HEK293 (cell line): ENCODE results near the gene LRP8.

Source experiments
- CTCF ChIA-PET: fragments of 350-600 bp; formaldehyde crosslinking; extraction: SDS; loops from one replicate; lab custom pipeline; 2021; ENCODE audit warnings: antibody characterized with exemption; lab: Yijun Ruan, JAX
- POLR2A ChIA-PET: fragments of 300-600 bp; formaldehyde crosslinking; extraction: SDS; loops from one replicate; lab custom pipeline; 2020; ENCODE audit warnings: antibody characterized with exemption, inconsistent platforms; lab: Yijun Ruan, JAX
- H3K27ac ChIP-seq: fragments of 200-500 bp; sonication (Bioruptor generic); 2 replicates; pipeline ENCODE4 v1.5.1; 2014; ENCODE audit warnings: low read depth, low read length, control low read depth, inconsistent platforms; ENCODE audit errors: extremely low read depth
- H3K36me3 ChIP-seq, 2 experiments: fragments of 200-500 bp in 1 of 2; sonication (Bioruptor generic) in 1 of 2; 1 replicate in 1 of 2; 2 replicates in 1 of 2; pipeline ENCODE4 v1.5.1; 2014 to 2017; ENCODE audit warnings: inconsistent platforms in 2 of 2, low read length in 2 of 2; ENCODE audit not compliant: control insufficient read depth in 2 of 2, insufficient read depth in 1 of 2
- H3K4me1 ChIP-seq: fragments of 200-500 bp; sonication (Bioruptor generic); 2 replicates; pipeline ENCODE4 v1.5.1; 2014; ENCODE audit warnings: mild to moderate bottlenecking, low read length, inconsistent platforms; ENCODE audit not compliant: control insufficient read depth, insufficient read depth
- H3K4me3 ChIP-seq: 2 replicates; pipeline ENCODE4 v1.5.1; 2011; ENCODE audit warnings: low read depth, mild to moderate bottlenecking, control low read depth, low read length, moderate library complexity
- H3K9me3 ChIP-seq: fragments of 200-500 bp; sonication (Bioruptor generic); 2 replicates; pipeline ENCODE4 v1.5.1; 2014; ENCODE audit warnings: low read depth, low read length, inconsistent platforms; ENCODE audit not compliant: control insufficient read depth, insufficient read depth
- OVOL3 ChIP-seq: fragments of 450-650 bp; formaldehyde crosslinking; IDR thresholded peaks from 2 replicates; pipeline ENCODE4 v1.5.1; 2016; ENCODE audit warnings: missing biosample characterization, missing genetic modification characterization
- SCRT2 ChIP-seq: fragments of 450-650 bp; formaldehyde crosslinking; IDR thresholded peaks from 2 replicates; pipeline ENCODE4 v1.5.1; 2016; ENCODE audit warnings: missing biosample characterization, missing genetic modification characterization
- ZBTB1 ChIP-seq: fragments of 450-650 bp; formaldehyde crosslinking; IDR thresholded peaks from 2 replicates; pipeline ENCODE4 v1.5.1; 2016; ENCODE audit warnings: missing biosample characterization, missing genetic modification characterization
- ZNF112 ChIP-seq: fragments of 450-650 bp; formaldehyde crosslinking; IDR thresholded peaks from 2 replicates; pipeline ENCODE4 v1.5.0; 2017; ENCODE audit warnings: missing biosample characterization, missing genetic modification characterization
- ZNF138 ChIP-seq: fragments of 450-650 bp; formaldehyde crosslinking; IDR thresholded peaks from 2 replicates; pipeline ENCODE4 v1.5.1; 2016; ENCODE audit warnings: missing biosample characterization, missing genetic modification characterization, borderline replicate concordance
- ZNF155 ChIP-seq: fragments of 450-650 bp; formaldehyde crosslinking; IDR thresholded peaks from 2 replicates; pipeline ENCODE4 v1.5.1; 2016; ENCODE audit warnings: missing biosample characterization, missing genetic modification characterization
- ZNF19 ChIP-seq: fragments of 450-650 bp; formaldehyde crosslinking; IDR thresholded peaks from 2 replicates; pipeline ENCODE4; 2016; ENCODE audit warnings: missing biosample characterization, missing genetic modification characterization, low read depth
- ZNF37A ChIP-seq: fragments of 450-650 bp; IDR thresholded peaks from 2 replicates; pipeline ENCODE4 v1.5.1; 2018; ENCODE audit warnings: missing biosample characterization, missing genetic modification characterization
- ZNF530 ChIP-seq: fragments of 450-650 bp; formaldehyde crosslinking; IDR thresholded peaks from 2 replicates; pipeline ENCODE4 v1.5.1; 2016; ENCODE audit warnings: low read depth, missing biosample characterization, missing genetic modification characterization
- ZNF596 ChIP-seq: fragments of 450-650 bp; IDR thresholded peaks from 2 replicates; pipeline ENCODE4 v1.5.0; 2018; ENCODE audit warnings: missing biosample characterization, mild to moderate bottlenecking, missing genetic modification characterization, moderate library complexity
- TF ChIP-seq, protein P1 (sequence below): fragments of 450-650 bp; formaldehyde crosslinking; IDR thresholded peaks from 2 replicates; pipeline ENCODE4 v1.5.1; 2017; ENCODE audit warnings: missing biosample characterization, missing genetic modification characterization
- TF ChIP-seq, protein P2 (sequence below): fragments of 450-650 bp; formaldehyde crosslinking; IDR thresholded peaks from 2 replicates; pipeline ENCODE4 v1.5.1; 2016; ENCODE audit warnings: missing biosample characterization, missing genetic modification characterization, borderline replicate concordance

Gene LRP8

DNA sequence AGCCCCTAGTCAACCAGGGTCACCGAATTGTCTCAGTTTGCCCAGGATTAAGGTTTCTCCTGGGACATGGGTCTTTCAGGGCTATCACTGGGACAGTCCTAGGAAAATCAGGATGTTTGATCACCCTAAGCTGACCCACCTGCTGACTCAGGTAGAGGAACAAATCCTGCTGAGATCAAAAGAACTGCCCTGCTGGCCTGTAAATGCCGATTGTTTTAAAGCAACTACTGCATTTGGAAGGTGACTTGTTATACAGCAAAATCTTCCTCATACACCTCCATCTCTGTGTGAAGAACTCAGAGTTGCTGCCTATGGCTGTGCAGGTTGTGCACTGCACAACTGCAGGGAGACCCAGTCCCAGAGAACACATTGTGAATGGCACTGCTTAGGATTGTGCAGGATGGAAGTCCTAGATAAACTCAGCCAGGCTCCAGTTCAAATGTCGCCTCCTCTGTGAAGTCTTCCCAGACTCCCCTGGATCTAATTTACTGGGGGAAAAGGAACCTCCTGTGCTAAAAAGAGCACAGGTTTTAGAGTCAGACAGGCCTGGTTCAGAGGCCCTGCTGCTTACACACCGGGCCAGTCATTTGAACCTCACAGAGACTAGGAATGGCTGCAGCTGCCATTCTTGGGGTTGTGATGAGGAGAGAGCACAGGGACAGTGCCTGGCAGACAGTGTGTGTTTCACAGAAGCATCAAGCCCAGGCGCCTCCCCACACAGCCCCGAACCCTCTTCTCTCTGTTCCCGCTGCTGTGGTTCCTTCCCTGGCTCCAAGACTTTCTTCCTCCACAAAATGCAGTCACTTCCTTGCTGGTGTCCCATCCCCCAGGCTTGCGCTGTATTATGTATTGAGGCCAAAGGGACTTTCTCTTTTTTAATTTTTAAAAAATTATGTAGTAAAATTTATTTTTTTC lies 23.2 kb upstream of the LRP8 start:
- Histone ChIP-seq H3K4me1 (no peaks in the 10 kb centered on the region), H3K27ac (no peak overlapping the region), H3K9me3 (no peaks in the 10 kb centered on the region), H3K36me3 (no peaks in the 10 kb centered on the region), H3K4me3 (no peak overlapping the region)
- ChIA-PET CTCF (no interaction called here), POLR2A (no interaction called here)
- TF ChIP-seq ZNF37A (tag by site-specific recombination) (no peak), ZBTB1 (tag by site-specific recombination) (no peak), ZNF19 (tag by site-specific recombination) (no peak), OVOL3 (tag by site-specific recombination) (no peak), ZNF138 (tag by site-specific recombination) (no peak), ZNF530 (tag by site-specific recombination) (no peak), ZNF112 (tag by site-specific recombination) (no peak)
- TF ChIP-seq, protein P1, sequence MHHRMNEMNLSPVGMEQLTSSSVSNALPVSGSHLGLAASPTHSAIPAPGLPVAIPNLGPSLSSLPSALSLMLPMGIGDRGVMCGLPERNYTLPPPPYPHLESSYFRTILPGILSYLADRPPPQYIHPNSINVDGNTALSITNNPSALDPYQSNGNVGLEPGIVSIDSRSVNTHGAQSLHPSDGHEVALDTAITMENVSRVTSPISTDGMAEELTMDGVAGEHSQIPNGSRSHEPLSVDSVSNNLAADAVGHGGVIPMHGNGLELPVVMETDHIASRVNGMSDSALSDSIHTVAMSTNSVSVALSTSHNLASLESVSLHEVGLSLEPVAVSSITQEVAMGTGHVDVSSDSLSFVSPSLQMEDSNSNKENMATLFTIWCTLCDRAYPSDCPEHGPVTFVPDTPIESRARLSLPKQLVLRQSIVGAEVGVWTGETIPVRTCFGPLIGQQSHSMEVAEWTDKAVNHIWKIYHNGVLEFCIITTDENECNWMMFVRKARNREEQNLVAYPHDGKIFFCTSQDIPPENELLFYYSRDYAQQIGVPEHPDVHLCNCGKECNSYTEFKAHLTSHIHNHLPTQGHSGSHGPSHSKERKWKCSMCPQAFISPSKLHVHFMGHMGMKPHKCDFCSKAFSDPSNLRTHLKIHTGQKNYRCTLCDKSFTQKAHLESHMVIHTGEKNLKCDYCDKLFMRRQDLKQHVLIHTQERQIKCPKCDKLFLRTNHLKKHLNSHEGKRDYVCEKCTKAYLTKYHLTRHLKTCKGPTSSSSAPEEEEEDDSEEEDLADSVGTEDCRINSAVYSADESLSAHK (tag by site-specific recombination), result no peak
- TF ChIP-seq, protein P2, sequence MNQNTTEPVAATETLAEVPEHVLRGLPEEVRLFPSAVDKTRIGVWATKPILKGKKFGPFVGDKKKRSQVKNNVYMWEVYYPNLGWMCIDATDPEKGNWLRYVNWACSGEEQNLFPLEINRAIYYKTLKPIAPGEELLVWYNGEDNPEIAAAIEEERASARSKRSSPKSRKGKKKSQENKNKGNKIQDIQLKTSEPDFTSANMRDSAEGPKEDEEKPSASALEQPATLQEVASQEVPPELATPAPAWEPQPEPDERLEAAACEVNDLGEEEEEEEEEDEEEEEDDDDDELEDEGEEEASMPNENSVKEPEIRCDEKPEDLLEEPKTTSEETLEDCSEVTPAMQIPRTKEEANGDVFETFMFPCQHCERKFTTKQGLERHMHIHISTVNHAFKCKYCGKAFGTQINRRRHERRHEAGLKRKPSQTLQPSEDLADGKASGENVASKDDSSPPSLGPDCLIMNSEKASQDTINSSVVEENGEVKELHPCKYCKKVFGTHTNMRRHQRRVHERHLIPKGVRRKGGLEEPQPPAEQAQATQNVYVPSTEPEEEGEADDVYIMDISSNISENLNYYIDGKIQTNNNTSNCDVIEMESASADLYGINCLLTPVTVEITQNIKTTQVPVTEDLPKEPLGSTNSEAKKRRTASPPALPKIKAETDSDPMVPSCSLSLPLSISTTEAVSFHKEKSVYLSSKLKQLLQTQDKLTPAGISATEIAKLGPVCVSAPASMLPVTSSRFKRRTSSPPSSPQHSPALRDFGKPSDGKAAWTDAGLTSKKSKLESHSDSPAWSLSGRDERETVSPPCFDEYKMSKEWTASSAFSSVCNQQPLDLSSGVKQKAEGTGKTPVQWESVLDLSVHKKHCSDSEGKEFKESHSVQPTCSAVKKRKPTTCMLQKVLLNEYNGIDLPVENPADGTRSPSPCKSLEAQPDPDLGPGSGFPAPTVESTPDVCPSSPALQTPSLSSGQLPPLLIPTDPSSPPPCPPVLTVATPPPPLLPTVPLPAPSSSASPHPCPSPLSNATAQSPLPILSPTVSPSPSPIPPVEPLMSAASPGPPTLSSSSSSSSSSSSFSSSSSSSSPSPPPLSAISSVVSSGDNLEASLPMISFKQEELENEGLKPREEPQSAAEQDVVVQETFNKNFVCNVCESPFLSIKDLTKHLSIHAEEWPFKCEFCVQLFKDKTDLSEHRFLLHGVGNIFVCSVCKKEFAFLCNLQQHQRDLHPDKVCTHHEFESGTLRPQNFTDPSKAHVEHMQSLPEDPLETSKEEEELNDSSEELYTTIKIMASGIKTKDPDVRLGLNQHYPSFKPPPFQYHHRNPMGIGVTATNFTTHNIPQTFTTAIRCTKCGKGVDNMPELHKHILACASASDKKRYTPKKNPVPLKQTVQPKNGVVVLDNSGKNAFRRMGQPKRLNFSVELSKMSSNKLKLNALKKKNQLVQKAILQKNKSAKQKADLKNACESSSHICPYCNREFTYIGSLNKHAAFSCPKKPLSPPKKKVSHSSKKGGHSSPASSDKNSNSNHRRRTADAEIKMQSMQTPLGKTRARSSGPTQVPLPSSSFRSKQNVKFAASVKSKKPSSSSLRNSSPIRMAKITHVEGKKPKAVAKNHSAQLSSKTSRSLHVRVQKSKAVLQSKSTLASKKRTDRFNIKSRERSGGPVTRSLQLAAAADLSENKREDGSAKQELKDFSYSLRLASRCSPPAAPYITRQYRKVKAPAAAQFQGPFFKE (tag by site-specific recombination), result no peak

DNA sequence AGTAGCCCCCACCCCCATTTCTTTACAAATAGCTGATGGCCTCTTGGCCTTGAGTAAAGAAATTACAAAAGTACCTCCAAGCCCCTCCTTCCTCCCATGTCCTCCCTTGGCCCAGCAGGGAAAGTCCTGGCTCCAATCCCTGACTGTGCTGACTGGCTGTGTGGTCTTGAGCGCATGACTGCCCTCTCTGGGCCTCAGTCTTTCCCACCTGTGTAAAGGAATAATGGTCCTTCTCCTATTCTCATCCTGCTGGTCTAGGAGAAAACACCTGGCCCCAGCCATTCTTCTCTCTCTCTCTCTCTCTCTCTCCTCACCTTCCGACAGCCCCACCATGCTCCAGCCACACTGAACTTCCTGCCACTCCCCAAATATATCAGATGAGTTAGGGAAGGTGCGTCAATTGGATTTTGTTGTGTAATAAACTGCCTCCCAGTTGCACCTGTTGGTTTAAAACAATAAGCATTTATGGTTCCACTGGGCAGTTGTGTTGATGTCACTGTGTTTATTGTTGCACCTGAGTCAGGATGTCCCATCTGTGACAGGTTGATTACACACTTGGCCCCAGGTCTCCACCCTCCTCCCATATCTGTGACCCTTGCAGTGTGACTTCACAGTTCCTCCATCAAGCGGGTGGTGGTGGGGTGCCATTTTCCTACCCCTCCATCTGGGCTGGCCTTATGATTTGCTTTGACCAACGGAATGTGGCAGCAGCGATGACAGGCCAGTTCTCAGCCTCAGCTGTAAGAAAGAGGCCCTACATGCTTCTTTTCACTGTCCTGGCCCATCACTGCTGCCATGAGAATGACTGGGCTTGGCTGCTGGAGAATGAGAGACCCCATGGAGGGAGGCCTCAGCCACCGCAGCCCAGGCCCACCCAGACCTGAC lies 22.3 kb upstream of the LRP8 start:
- POLR2A ChIA-PET, result no interaction called here
- CTCF ChIA-PET, result no interaction called here
- no peaks in the 10 kb centered on the region for H3K9me3 ChIP-seq
- peak; percentile 63 for TF ChIP-seq SCRT2 (tag by site-specific recombination)
- TF ChIP-seq ZNF596 (tag by site-specific recombination), result peak; percentile 86
- no peak for TF ChIP-seq ZNF155 (tag by site-specific recombination)
- TF ChIP-seq, all 188 proteins: peak for 2
- Histone ChIP-seq H3K4me3 (no peak overlapping the region), H3K27ac (no peak overlapping the region), H3K36me3 (no peaks in the 10 kb centered on the region), H3K4me1 (no peaks in the 10 kb centered on the region)
